Activated naive CD8-positive, alpha-beta T cell treated with anti-CD3 and anti-CD28 coated beads for 36 hours (primary cell): ENCODE results near the gene DUSP15. TPM values are rescaled to one million over a fixed set of nuclear protein-coding genes. Genes with fewer than 3 reads are reported as not detected.

Experiments used
- DNase-seq: peaks from one replicate; pipeline ENCODE4 v3.0.0; 2021
- H3K27ac Mint-ChIP-seq: one replicate; pipeline ENCODE4 v1.8.0; 2022; ENCODE audit warnings: mild to moderate bottlenecking, moderate library complexity, mixed read lengths
- H3K27me3 Mint-ChIP-seq: one replicate; pipeline ENCODE4 v1.8.0; 2022; ENCODE audit warnings: mild to moderate bottlenecking, mixed read lengths
- H3K36me3 Mint-ChIP-seq: one replicate; pipeline ENCODE4 v1.8.0; 2021; ENCODE audit warnings: mild to moderate bottlenecking, mixed read lengths
- H3K4me1 Mint-ChIP-seq: one replicate; pipeline ENCODE4 v1.8.0; 2021; ENCODE audit warnings: mixed read lengths
- H3K4me3 Mint-ChIP-seq: one replicate; pipeline ENCODE4 v1.8.0; 2022; ENCODE audit warnings: mild to moderate bottlenecking, moderate library complexity, mixed read lengths
- H3K9me3 Mint-ChIP-seq: one replicate; pipeline ENCODE4 v1.8.0; 2022; ENCODE audit warnings: mixed read lengths
- total RNA-seq, 2 experiments: library from RNA; stranded (reverse); gene quantifications; one replicate each; pipeline ENCODE4 v1.2.3, GENCODE V29; 2021

The DUSP15 gene
- total RNA-seq, 2 experiments from 2014 or later, result not detected

GRCh38 chr20:31858760-31859083 is 11.6 kb downstream of the DUSP15 start:
- peaks cover 3% of the 10 kb centered on the region for H3K4me1 Mint-ChIP-seq
- H3K27me3 Mint-ChIP-seq, result peaks cover 31% of the 10 kb centered on the region
- H3K27ac Mint-ChIP-seq, result no peak overlapping the region
- no peak for DNase-seq
- no peak overlapping the region for H3K4me3 Mint-ChIP-seq
- no peaks in the 10 kb centered on the region for H3K9me3 Mint-ChIP-seq
- H3K36me3 Mint-ChIP-seq, result no peaks in the 10 kb centered on the region

GRCh38 chr20:31857861-31858759 is 12.2 kb downstream of the DUSP15 start:
- Mint-ChIP-seq H3K4me1 (peaks cover 3% of the 10 kb centered on the region), H3K4me3 (no peak overlapping the region), H3K27me3 (peaks cover 31% of the 10 kb centered on the region), H3K36me3 (no peaks in the 10 kb centered on the region), H3K9me3 (no peaks in the 10 kb centered on the region), H3K27ac (no peak overlapping the region)
- DNase-seq, result no peak

DNA sequence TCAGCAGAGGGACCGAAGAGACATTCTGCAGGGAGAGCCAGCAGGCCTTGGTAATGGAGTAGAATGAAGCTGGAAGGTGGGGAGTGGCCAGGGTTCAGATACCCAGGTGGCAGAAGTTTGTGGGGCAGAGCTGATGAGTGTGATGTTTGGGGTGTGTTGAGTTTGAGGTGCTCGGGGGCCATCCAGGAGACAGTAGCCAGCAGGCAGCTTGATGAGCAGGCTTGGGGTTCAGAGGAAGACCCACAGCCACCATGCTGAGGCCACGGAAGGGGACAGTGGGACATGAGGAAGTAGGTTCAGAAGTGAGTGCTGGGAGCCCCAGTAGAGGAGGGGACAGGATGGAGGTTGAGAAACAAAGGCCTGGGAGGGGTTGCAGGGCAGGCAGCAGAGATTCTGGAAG is 13.8 kb downstream of the DUSP15 start:
- DNase-seq, result no peak
- Mint-ChIP-seq H3K27ac (no peak overlapping the region), H3K4me1 (peaks cover 3% of the 10 kb centered on the region), H3K4me3 (no peak overlapping the region), H3K36me3 (no peaks in the 10 kb centered on the region), H3K27me3 (peaks cover 29% of the 10 kb centered on the region), H3K9me3 (no peaks in the 10 kb centered on the region)

DNA sequence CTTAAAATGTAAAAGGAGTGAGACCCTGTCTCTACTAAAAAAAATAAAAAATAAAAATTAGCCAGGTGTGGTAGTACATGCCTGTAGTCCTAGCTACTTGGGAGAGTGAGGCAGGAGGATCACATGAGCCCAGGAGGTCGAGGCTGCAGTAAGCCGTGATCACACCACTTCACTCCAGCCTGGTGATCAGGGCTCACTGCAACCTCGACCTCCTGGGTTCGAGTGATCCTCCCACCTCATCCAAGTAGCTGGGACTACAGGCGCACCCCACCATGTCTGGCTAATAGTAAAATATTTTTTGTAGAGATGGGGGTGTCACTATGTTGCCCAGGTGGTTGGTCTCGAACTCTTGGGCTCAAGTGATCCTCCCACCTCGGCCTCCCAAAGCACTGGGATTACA is 16.8 kb downstream of the DUSP15 start:
- DNase-seq, result no peak
- Mint-ChIP-seq H3K36me3 (no peaks in the 10 kb centered on the region), H3K27ac (no peak overlapping the region), H3K4me1 (no peaks in the 10 kb centered on the region), H3K27me3 (peaks cover 19% of the 10 kb centered on the region), H3K9me3 (no peaks in the 10 kb centered on the region), H3K4me3 (no peak overlapping the region)

DNA sequence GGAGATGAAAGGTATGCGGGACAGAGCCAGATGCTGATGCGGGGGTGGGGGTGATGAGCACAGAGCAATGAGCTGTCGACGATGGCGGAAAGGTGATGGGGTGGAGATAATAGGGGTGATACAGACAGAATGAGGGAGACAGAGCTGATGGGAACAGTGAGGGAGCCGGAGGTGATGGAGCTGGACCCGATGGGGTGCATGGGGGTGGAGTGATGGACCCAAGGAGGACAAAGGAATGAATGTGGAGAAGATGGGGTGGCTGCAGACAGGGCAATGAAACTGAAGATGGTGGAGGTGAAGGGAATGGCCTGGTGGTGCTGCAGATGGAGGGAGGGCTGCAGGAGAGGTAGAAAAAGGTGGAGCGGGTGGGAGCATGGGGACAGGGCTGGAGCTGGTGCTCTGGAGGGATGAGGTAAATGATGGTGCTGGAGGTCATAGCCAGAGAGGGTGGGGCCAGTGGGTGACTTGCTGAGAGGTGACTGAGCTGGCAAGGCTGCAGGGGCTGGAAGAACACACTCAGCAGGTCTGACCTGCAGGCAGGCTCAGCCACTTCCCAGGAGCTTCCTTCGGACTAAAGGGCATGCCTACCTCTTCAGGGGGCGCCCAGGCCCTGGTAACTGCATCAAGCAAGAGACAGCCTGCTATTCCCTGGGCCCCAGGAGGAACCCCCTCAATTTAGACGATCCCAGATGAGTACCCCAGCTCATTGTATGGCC is 18.9 kb downstream of the DUSP15 start:
- H3K27me3 Mint-ChIP-seq, result peaks cover 16% of the 10 kb centered on the region
- H3K36me3 Mint-ChIP-seq, result no peaks in the 10 kb centered on the region
- H3K27ac Mint-ChIP-seq, result no peak overlapping the region
- no peaks in the 10 kb centered on the region for H3K4me1 Mint-ChIP-seq
- DNase-seq, result no peak
- no peaks in the 10 kb centered on the region for H3K9me3 Mint-ChIP-seq
- H3K4me3 Mint-ChIP-seq, result no peak overlapping the region

GRCh38 chr20:31849306-31849930 is 20.9 kb downstream of the DUSP15 start:
- Mint-ChIP-seq H3K4me3 (no peak overlapping the region), H3K27ac (no peak overlapping the region), H3K9me3 (no peaks in the 10 kb centered on the region), H3K36me3 (no peaks in the 10 kb centered on the region), H3K4me1 (no peaks in the 10 kb centered on the region), H3K27me3 (peaks cover 16% of the 10 kb centered on the region)
- no peak for DNase-seq

DNA sequence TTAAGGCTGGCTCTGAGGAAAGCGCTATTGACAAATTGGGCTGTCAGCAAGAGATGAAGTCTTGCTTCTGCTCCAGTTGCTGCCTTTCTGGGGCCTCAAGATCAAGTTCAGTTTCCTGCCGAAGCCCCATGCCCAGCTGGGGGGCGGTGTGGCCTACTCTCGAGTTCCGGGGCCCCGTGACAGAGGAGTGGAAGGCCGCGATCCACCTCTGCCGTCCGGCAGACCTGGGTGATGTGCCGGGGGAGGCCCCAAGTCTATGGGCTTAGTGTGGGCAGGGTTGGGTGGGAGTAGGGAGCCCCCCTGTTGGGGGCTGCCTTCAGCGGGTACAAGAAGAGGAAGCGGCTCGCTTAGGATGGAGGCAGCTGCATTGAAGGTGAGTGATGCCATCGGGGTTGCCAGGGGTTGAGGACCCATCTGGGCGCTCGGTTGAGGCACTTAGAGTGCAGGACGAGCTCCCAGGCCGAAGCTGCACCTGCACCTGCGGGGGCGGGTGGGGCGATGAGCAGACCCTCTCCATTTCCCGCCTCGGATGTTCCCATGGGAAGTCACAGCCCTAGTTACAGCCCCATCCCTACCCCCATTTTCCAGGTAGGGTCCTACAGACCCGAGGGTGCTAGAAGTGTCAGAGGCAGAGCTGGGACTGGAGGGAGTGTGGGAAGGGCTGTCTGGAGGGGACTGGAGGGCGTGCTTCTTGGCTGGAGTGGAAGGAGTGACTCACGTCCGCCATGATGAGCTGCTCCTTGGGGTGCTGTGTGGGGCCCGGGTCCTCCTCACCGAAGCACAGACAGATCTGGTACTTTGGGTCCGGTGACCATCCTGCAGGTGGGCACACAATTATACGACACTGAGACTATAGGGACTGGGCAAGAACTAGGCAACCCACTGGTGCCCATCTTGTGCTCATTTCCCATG is 22.0 kb downstream of the DUSP15 start:
- H3K4me3 Mint-ChIP-seq, result no peak overlapping the region
- no peak overlapping the region for H3K27ac Mint-ChIP-seq
- H3K27me3 Mint-ChIP-seq, result peaks cover 16% of the 10 kb centered on the region
- H3K4me1 Mint-ChIP-seq, result no peaks in the 10 kb centered on the region
- H3K9me3 Mint-ChIP-seq, result no peaks in the 10 kb centered on the region
- DNase-seq, result no peak
- H3K36me3 Mint-ChIP-seq, result no peaks in the 10 kb centered on the region

DNA sequence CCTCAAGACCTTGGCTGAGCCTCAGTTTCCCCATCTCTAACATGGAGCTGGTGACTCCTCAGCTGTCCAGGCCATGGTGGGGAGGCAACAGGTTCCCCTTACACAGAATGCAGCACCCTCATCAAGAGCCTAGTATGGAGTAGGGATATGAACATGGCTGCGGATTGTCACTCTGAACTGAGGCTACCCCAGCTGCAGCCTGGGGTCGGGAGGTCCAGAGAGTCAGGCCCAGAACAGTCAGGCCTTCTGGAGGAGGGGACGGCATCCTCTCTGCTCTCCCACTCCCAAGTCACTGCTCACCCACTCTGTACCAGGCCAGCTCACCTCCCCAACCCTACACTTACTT is 23.6 kb downstream of the DUSP15 start:
- H3K4me1 Mint-ChIP-seq, result no peaks in the 10 kb centered on the region
- peaks cover 15% of the 10 kb centered on the region for H3K27me3 Mint-ChIP-seq
- H3K4me3 Mint-ChIP-seq, result no peak overlapping the region
- H3K36me3 Mint-ChIP-seq, result no peaks in the 10 kb centered on the region
- DNase-seq, result no peak
- no peaks in the 10 kb centered on the region for H3K9me3 Mint-ChIP-seq
- H3K27ac Mint-ChIP-seq, result no peak overlapping the region

DNA sequence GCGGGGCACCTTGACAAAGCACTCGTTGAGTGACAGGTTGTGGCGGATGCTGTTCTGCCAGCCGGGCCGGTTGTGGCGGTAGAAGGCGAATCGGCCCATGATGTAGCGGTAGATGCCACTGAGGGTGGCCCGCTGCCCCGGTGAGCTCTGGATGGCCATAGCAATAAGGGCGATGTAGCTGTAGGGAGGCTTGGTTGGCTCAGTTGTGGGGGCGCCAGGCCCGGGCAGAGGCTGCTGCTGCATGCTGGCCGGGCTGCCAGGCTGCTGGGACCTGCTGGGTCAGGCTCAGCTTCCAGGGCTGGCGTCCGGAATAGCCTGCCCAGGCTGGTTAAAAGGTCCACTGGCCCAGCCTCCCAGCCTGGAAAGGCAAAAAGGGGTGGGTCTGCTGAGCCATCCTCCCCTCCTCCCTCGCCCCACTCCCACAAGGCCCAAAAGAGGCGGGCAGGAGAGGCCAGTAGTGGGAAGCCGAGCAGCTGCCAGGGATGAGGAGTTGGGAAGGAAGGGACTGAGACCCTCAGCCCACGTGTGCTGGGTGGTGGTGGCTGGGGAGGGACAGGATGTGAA is 24.9 kb downstream of the DUSP15 start, which contains the start of gene FOXS1:
TSS of gene FOXS1 (minus strand) at position 305 of the 564 bp plus-strand sequence. CDS start at position 243, 62 bp downstream.
- Mint-ChIP-seq H3K27ac (no peak within 1 kb of the TSS), H3K27me3 (peaks cover 4% of the 10 kb centered on the region), H3K4me1 (no peaks in the 10 kb centered on the region), H3K4me3 (no peak within 1 kb of the TSS), H3K9me3 (no peaks in the 10 kb centered on the region), H3K36me3 (no peaks in the 10 kb centered on the region)
- DNase-seq, result no peak

GRCh38 chr20:31844737-31845299 is 25.5 kb downstream of the DUSP15 start:
- H3K4me3 Mint-ChIP-seq, result no peak overlapping the region
- DNase-seq, result no peak
- H3K4me1 Mint-ChIP-seq, result no peaks in the 10 kb centered on the region
- peaks cover 4% of the 10 kb centered on the region for H3K27me3 Mint-ChIP-seq
- no peak overlapping the region for H3K27ac Mint-ChIP-seq
- no peaks in the 10 kb centered on the region for H3K36me3 Mint-ChIP-seq
- no peaks in the 10 kb centered on the region for H3K9me3 Mint-ChIP-seq

- H3K9me3 Mint-ChIP-seq, result no peaks in the 10 kb centered on the region
- no peak overlapping the region for H3K4me3 Mint-ChIP-seq
- H3K27me3 Mint-ChIP-seq, result peaks cover 3% of the 10 kb centered on the region
- no peak overlapping the region for H3K27ac Mint-ChIP-seq
- H3K4me1 Mint-ChIP-seq, result no peaks in the 10 kb centered on the region
- H3K36me3 Mint-ChIP-seq, result no peaks in the 10 kb centered on the region
- DNase-seq, result no peak
These were observed 26.4 kb downstream of the DUSP15 start for GRCh38 chr20:31843881-31844280.

GRCh38 chr20:31843288-31843687 is 27.0 kb downstream of the DUSP15 start:
- H3K27me3 Mint-ChIP-seq, result no peaks in the 10 kb centered on the region
- DNase-seq, result no peak

GRCh38 chr20:31842471-31843157 is 27.7 kb downstream of the DUSP15 start:
- H3K27me3 Mint-ChIP-seq, result no peaks in the 10 kb centered on the region
- H3K4me1 Mint-ChIP-seq, result no peaks in the 10 kb centered on the region
- H3K27ac Mint-ChIP-seq, result no peak overlapping the region
- H3K4me3 Mint-ChIP-seq, result no peak overlapping the region
- no peaks in the 10 kb centered on the region for H3K36me3 Mint-ChIP-seq
- no peaks in the 10 kb centered on the region for H3K9me3 Mint-ChIP-seq
- no peak for DNase-seq

More at GRCh38 chr20:31843288-31843687, 27.0 kb downstream of the DUSP15 start:
- no peaks in the 10 kb centered on the region for H3K9me3 Mint-ChIP-seq
- H3K27ac Mint-ChIP-seq, result no peak overlapping the region
- H3K4me1 Mint-ChIP-seq, result no peaks in the 10 kb centered on the region
- no peak overlapping the region for H3K4me3 Mint-ChIP-seq
- no peaks in the 10 kb centered on the region for H3K36me3 Mint-ChIP-seq

DNA sequence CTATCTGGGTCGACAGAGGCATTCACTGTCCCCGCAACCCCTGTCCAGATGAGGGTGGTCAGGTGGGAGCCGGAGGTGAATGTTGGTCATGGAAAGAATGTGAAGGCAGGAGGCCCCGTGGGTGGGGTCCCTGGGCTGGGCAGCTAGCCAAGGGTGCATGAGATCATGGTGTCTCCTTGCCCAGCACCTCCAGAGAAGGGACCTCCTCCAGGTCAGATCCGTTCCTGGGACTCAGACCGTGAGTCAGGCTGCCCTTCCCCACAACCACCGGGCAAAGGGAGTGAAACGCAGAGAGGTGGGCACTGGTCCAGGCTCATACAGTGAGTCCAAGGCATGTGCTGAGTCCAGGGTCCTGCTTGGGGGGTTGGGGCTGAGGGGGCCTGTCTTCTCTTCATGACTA is 28.4 kb downstream of the DUSP15 start:
- Mint-ChIP-seq H3K27me3 (no peaks in the 10 kb centered on the region), H3K4me3 (no peak overlapping the region), H3K36me3 (no peaks in the 10 kb centered on the region), H3K9me3 (no peaks in the 10 kb centered on the region), H3K27ac (no peak overlapping the region), H3K4me1 (no peaks in the 10 kb centered on the region)
- DNase-seq, result no peak
